NT2/D1 (cell line): Measurements from ENCODE around the gene DHX29.

Experiments
- DNase-seq: peaks from one replicate; pipeline ENCODE4 v3.0.0-alpha.2; 2011; ENCODE audit warnings: low read depth, low spot score
- H3K27me3 ChIP-seq: 2 replicates; pipeline ENCODE4 v1.6.0; 2011; ENCODE audit warnings: mild to moderate bottlenecking; ENCODE audit not compliant: insufficient read length, insufficient read depth
- H3K36me3 ChIP-seq: 2 replicates; pipeline ENCODE4 v1.6.1; 2011; ENCODE audit warnings: mild to moderate bottlenecking, low read length, mixed read lengths; ENCODE audit not compliant: insufficient read depth, insufficient read length
- H3K4me1 ChIP-seq: 2 replicates; pipeline ENCODE4 v1.5.1; 2011; ENCODE audit not compliant: insufficient read depth, insufficient read length
- H3K4me3 ChIP-seq: 2 replicates; pipeline ENCODE4 v1.5.1; 2011; ENCODE audit warnings: low read depth; ENCODE audit not compliant: insufficient read length
- H3K9ac ChIP-seq: 2 replicates; pipeline ENCODE4 v1.6.0; 2011; ENCODE audit warnings: low read depth; ENCODE audit not compliant: insufficient read length
- H3K9me3 ChIP-seq: 2 replicates; pipeline ENCODE4 v1.5.1; 2011; ENCODE audit warnings: mild to moderate bottlenecking, low read length; ENCODE audit not compliant: insufficient read depth
- SUZ12 ChIP-seq: IDR thresholded peaks from 2 replicates; pipeline ENCODE4 v1.6.1; 2011; ENCODE audit not compliant: insufficient read length, insufficient read depth; ENCODE audit errors: extremely low read depth
- YY1 ChIP-seq: IDR thresholded peaks from 2 replicates; pipeline ENCODE4 v1.6.1; 2011; ENCODE audit not compliant: insufficient read length, insufficient read depth
- ZNF274 ChIP-seq: IDR thresholded peaks from 2 replicates; pipeline ENCODE4 v1.6.1; 2011; ENCODE audit warnings: mild to moderate bottlenecking, low read depth, low read length

DHX29 gene

GRCh38 chr5:55343609-55344008 is 36.1 kb upstream of the DHX29 start:
- no peak overlapping the region for H3K4me3 ChIP-seq
- no peak for DNase-seq
- TF ChIP-seq ZNF274 (no peak), SUZ12 (no peak), YY1 (no peak)
- peaks cover 6% of the 10 kb centered on the region; the same call in 1 of the 2 replicates for H3K9me3 ChIP-seq
- H3K36me3 ChIP-seq = peaks cover 69% of the 10 kb centered on the region
- H3K4me1 ChIP-seq = no peaks in the 10 kb centered on the region
- H3K27me3 ChIP-seq = no peaks in the 10 kb centered on the region
- H3K9ac ChIP-seq = no peak overlapping the region

DNA sequence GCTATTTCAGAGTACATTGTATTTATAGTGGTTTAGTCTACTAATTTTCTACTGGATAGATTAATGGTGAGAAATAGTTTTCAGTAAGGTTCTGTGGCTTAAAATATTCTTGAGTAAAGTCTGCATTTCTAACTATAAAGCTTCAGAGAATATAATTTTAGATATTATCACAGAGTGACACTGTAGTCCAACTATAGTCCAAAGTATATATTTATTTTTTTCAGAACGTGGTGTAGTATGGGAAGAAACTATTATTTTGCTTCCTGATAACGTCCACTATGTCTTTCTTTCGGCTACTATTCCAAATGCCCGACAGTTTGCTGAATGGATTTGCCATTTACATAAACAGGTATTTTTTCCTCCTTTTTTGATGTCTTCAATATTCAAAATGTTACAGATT is 35.6 kb upstream of the DHX29 start:
- Histone ChIP-seq H3K36me3 (peaks cover 64% of the 10 kb centered on the region), H3K4me3 (no peak overlapping the region), H3K27me3 (no peaks in the 10 kb centered on the region), H3K9ac (no peak overlapping the region), H3K9me3 (peaks cover 6% of the 10 kb centered on the region; the same call in 1 of the 2 replicates), H3K4me1 (no peaks in the 10 kb centered on the region)
- TF ChIP-seq SUZ12 (no peak), ZNF274 (no peak), YY1 (no peak)
- DNase-seq = no peak

DNA sequence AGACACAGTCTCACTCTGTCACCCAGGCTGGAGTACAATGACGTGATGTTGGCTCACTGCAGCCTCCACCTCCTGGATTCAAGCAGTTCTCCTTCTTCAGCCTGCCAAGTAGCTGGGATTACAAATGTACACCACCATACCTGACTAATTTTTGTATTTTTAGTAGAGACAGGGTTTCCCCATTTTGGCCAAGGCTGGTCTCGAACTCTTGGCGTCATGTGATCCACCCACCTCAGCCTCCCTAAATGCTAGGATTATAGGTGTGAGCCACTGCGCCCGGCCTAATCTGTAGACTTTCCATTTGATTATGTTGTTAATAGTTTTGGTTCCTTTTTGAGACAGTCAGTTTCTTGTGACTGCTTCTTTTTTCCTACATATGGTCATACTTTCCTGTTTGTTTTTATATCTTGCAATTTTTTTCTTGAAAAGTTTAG is 31.3 kb upstream of the DHX29 start:
- TF ChIP-seq YY1 (no peak), ZNF274 (no peak), SUZ12 (no peak)
- no peak for DNase-seq
- Histone ChIP-seq H3K4me1 (no peaks in the 10 kb centered on the region), H3K9ac (no peak overlapping the region), H3K9me3 (no peaks in the 10 kb centered on the region), H3K27me3 (no peaks in the 10 kb centered on the region), H3K36me3 (peaks cover 31% of the 10 kb centered on the region), H3K4me3 (no peak overlapping the region)

GRCh38 chr5:55338092-55338613 is 30.7 kb upstream of the DHX29 start:
- no peaks in the 10 kb centered on the region for H3K4me1 ChIP-seq
- H3K9ac ChIP-seq = no peak overlapping the region
- no peaks in the 10 kb centered on the region for H3K9me3 ChIP-seq
- DNase-seq = no peak
- TF ChIP-seq SUZ12 (no peak), YY1 (no peak), ZNF274 (no peak)
- peaks cover 27% of the 10 kb centered on the region for H3K36me3 ChIP-seq
- H3K4me3 ChIP-seq = no peak overlapping the region
- no peaks in the 10 kb centered on the region for H3K27me3 ChIP-seq

DNA sequence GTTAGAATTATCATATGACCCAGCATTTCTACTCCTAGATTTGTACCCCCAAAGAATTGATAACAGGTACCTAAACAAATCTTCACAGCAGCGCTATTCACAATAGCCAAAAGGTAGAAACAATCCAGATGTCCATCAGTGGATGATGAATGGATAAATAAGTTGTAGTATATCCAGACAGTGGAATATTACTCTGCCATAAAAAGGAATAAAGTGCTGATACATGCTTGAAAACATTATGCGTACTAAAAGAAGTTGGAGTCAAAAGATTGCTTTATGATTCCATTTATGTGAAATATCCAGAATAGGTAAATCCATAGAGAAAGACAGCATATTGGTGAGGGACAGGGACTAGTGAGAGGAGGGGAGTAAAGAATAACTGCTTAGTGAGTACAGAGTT is 26.3 kb upstream of the DHX29 start:
- no peaks in the 10 kb centered on the region for H3K27me3 ChIP-seq
- no peak for TF ChIP-seq ZNF274
- no peak for TF ChIP-seq SUZ12
- no peak for TF ChIP-seq YY1
- no peak for DNase-seq
- no peak overlapping the region for H3K4me3 ChIP-seq
- H3K9me3 ChIP-seq = no peaks in the 10 kb centered on the region
- H3K9ac ChIP-seq = no peak overlapping the region
- H3K4me1 ChIP-seq = no peaks in the 10 kb centered on the region
- peaks cover 32% of the 10 kb centered on the region for H3K36me3 ChIP-seq

- H3K27me3 ChIP-seq = no peaks in the 10 kb centered on the region
- H3K36me3 ChIP-seq = peaks cover 40% of the 10 kb centered on the region
- H3K9me3 ChIP-seq = no peaks in the 10 kb centered on the region
- no peak for DNase-seq
- TF ChIP-seq SUZ12 (no peak), YY1 (no peak), ZNF274 (no peak)
- no peak overlapping the region for H3K9ac ChIP-seq
- H3K4me3 ChIP-seq = no peak overlapping the region
- no peaks in the 10 kb centered on the region for H3K4me1 ChIP-seq
Measured at GRCh38 chr5:55333017-55333416, 25.5 kb upstream of the DHX29 start.

GRCh38 chr5:55331321-55331720 is 23.8 kb upstream of the DHX29 start:
- Histone ChIP-seq H3K4me3 (no peak overlapping the region), H3K9ac (no peak overlapping the region), H3K36me3 (peaks cover 52% of the 10 kb centered on the region), H3K9me3 (no peaks in the 10 kb centered on the region), H3K4me1 (no peaks in the 10 kb centered on the region), H3K27me3 (no peaks in the 10 kb centered on the region)
- no peak for TF ChIP-seq SUZ12
- no peak for TF ChIP-seq ZNF274
- no peak for TF ChIP-seq YY1
- DNase-seq = no peak

- Histone ChIP-seq H3K9ac (no peak overlapping the region), H3K4me3 (no peak overlapping the region), H3K36me3 (peaks cover 63% of the 10 kb centered on the region), H3K9me3 (no peaks in the 10 kb centered on the region), H3K4me1 (no peaks in the 10 kb centered on the region), H3K27me3 (no peaks in the 10 kb centered on the region)
- no peak for DNase-seq
- no peak for TF ChIP-seq ZNF274
- no peak for TF ChIP-seq YY1
- TF ChIP-seq SUZ12 = no peak
Measured at GRCh38 chr5:55327281-55327680, 19.8 kb upstream of the DHX29 start.
